Measurements from ENCODE around the gene PCGF2.

PCGF2 gene

DNA sequence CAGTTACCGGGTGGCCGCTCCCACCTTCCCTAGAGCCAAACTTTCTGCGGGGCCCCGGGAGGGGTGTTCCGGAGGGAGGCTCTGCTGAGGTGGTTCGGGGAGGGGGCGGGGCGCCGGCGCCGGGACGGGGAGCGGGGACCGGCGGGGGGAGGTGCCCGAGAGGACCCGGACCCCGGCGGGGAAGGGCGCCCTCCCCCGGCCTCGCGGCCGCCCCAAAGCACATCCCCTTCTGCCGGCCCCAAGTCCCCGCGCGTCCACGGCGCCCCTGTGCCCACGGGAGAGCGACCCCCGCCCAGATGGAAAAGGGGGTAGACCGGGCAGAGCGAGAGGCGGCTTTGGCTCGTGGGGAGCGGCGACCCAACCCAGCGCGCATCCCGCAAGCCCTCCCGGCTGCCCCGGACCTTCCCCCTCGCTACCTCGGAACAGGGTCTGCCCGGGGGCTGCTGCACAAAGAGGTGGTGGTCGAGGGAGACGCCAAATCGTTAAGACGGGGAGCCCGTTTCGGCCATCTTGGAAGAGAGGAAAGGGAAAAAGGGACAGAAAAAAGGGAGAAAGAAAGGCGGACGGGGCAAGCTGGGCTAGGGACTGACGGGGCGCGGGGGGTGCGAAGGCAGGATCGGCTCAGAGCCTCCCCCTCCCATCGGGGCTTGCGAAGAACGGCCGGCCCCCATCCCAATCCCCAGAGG is 530 bp downstream of the PCGF2 start (continued):
- TF ChIP-seq TSHZ1 (tag by site-specific recombination; IDR thresholded peaks at IDR 0.05; ENCODE audit: borderline replicate concordance) (no peak), ZNF37A (tag by site-specific recombination; IDR thresholded peaks at IDR 0.05) (no peak), ZBTB11 (tag by site-specific recombination; conservative IDR thresholded peaks at IDR 0.05; ENCODE audit: low read depth) (peak; percentile 25; the same call in 1 of the 2 replicates), ZNF658 (tag by site-specific recombination; IDR thresholded peaks at IDR 0.05) (no peak), SP2 (tag by site-specific recombination; IDR thresholded peaks at IDR 0.05) (peak; percentile 41), ZNF214 (tag by site-specific recombination; IDR thresholded peaks at IDR 0.05; ENCODE audit: borderline replicate concordance) (no peak), ZEB2 (tag by site-specific recombination; IDR thresholded peaks at IDR 0.05) (peak; percentile 43), AEBP2 (tag by site-specific recombination; IDR thresholded peaks at IDR 0.05; ENCODE audit: borderline replicate concordance) (no peak), RBAK (tag by site-specific recombination; IDR thresholded peaks at IDR 0.05) (no peak), ZNF274 (IDR thresholded peaks at IDR 0.05; ENCODE audit: low read length) (no peak), ZNF274 (tag by site-specific recombination; IDR thresholded peaks at IDR 0.05; ENCODE audit: borderline replicate concordance) (no peak), ZNF302 (tag by site-specific recombination; IDR thresholded peaks at IDR 0.05; ENCODE audit: low read depth) (no peak), ZNF211 (tag by site-specific recombination; IDR thresholded peaks at IDR 0.05; ENCODE audit: low read depth) (no peak), SP3 (tag by site-specific recombination; IDR thresholded peaks at IDR 0.05) (no peak; the same call in none of the 2 replicates), ZNF629 (tag by site-specific recombination; IDR thresholded peaks at IDR 0.05) (peak; percentile 10; the same call in 1 of the 2 replicates), MEIS1 (CRISPR knock-in tag; IDR thresholded peaks at IDR 0.05; ENCODE audit: borderline replicate concordance) (no peak), ZNF423 (tag by site-specific recombination; IDR thresholded peaks at IDR 0.05) (peak; percentile 56; the same call in 1 of the 2 replicates), ZNF670 (tag by site-specific recombination; IDR thresholded peaks at IDR 0.05; ENCODE audit: low read depth) (no peak), ZNF433 (tag by site-specific recombination; IDR thresholded peaks at IDR 0.05; ENCODE audit: low read depth) (no peak), ZNF514 (tag by site-specific recombination; IDR thresholded peaks at IDR 0.05) (no peak), ZNF2 (tag by site-specific recombination; IDR thresholded peaks at IDR 0.05) (peak; percentile 53), TRIM28 (IDR thresholded peaks at IDR 0.05; ENCODE audit: borderline replicate concordance, low read length) (no peak), ZNF311 (tag by site-specific recombination; IDR thresholded peaks at IDR 0.05; ENCODE audit: borderline replicate concordance) (no peak)
- TF ChIP-seq, protein P1, sequence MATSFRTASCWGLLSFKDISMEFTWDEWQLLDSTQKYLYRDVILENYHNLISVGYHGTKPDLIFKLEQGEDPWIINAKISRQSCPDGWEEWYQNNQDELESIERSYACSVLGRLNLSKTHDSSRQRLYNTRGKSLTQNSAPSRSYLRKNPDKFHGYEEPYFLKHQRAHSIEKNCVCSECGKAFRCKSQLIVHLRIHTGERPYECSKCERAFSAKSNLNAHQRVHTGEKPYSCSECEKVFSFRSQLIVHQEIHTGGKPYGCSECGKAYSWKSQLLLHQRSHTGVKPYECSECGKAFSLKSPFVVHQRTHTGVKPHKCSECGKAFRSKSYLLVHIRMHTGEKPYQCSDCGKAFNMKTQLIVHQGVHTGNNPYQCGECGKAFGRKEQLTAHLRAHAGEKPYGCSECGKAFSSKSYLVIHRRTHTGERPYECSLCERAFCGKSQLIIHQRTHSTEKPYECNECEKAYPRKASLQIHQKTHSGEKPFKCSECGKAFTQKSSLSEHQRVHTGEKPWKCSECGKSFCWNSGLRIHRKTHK (tag by site-specific recombination; IDR thresholded peaks at IDR 0.05), result no peak
- TF ChIP-seq, protein P2, sequence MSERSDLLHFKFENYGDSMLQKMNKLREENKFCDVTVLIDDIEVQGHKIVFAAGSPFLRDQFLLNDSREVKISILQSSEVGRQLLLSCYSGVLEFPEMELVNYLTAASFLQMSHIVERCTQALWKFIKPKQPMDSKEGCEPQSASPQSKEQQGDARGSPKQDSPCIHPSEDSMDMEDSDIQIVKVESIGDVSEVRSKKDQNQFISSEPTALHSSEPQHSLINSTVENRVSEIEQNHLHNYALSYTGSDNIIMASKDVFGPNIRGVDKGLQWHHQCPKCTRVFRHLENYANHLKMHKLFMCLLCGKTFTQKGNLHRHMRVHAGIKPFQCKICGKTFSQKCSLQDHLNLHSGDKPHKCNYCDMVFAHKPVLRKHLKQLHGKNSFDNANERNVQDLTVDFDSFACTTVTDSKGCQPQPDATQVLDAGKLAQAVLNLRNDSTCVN (tag by site-specific recombination; optimal IDR thresholded peaks at IDR 0.05), result peak; percentile 63
- TF ChIP-seq, protein P3, sequence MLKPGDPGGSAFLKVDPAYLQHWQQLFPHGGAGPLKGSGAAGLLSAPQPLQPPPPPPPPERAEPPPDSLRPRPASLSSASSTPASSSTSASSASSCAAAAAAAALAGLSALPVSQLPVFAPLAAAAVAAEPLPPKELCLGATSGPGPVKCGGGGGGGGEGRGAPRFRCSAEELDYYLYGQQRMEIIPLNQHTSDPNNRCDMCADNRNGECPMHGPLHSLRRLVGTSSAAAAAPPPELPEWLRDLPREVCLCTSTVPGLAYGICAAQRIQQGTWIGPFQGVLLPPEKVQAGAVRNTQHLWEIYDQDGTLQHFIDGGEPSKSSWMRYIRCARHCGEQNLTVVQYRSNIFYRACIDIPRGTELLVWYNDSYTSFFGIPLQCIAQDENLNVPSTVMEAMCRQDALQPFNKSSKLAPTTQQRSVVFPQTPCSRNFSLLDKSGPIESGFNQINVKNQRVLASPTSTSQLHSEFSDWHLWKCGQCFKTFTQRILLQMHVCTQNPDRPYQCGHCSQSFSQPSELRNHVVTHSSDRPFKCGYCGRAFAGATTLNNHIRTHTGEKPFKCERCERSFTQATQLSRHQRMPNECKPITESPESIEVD (tag by site-specific recombination; IDR thresholded peaks at IDR 0.05), result no peak
